Measurements from ENCODE around the gene GPR35. TPM values are rescaled to one million over a fixed set of nuclear protein-coding genes. Genes with fewer than 3 reads are reported as not detected.
A peak's percentile ranks its signal among the peaks of the same experiment; 100 is the strongest.

GPR35 gene, protein sequence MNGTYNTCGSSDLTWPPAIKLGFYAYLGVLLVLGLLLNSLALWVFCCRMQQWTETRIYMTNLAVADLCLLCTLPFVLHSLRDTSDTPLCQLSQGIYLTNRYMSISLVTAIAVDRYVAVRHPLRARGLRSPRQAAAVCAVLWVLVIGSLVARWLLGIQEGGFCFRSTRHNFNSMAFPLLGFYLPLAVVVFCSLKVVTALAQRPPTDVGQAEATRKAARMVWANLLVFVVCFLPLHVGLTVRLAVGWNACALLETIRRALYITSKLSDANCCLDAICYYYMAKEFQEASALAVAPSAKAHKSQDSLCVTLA
- polyA plus RNA-seq (ENCODE audit: insufficient read length in 10 of 10), result 1 to 10 TPM in 8 of 10 donors, under 1 TPM in 2; 0.52 to 3.0 (median 1.4) TPM
- long read RNA-seq, donor 1, partial matches to known transcripts, result 0 of 1 reads
- long read RNA-seq, donor 1, other reads (novel, unspliced or antisense), result 0 of 1 reads
- long read RNA-seq, donor 2, partial matches to known transcripts, result 0 of 3 reads
- long read RNA-seq, donor 2, other reads (novel, unspliced or antisense), result 0 of 3 reads
- long read RNA-seq, donor 3, result 0 reads
- long read RNA-seq, donor 4, result 0 reads
- long read RNA-seq, donor 5, partial matches to known transcripts, result 0 of 1 reads
- long read RNA-seq, donor 5, other reads (novel, unspliced or antisense), result 0 of 1 reads
- long read RNA-seq, donor 6, result 0 reads
- long read RNA-seq, donor 7, partial matches to known transcripts, result 0 of 2 reads
- long read RNA-seq, donor 7, other reads (novel, unspliced or antisense), result 0 of 2 reads
- long read RNA-seq, donor 8, result 0 reads
- long read RNA-seq, donor 9, result 0 reads

DNA sequence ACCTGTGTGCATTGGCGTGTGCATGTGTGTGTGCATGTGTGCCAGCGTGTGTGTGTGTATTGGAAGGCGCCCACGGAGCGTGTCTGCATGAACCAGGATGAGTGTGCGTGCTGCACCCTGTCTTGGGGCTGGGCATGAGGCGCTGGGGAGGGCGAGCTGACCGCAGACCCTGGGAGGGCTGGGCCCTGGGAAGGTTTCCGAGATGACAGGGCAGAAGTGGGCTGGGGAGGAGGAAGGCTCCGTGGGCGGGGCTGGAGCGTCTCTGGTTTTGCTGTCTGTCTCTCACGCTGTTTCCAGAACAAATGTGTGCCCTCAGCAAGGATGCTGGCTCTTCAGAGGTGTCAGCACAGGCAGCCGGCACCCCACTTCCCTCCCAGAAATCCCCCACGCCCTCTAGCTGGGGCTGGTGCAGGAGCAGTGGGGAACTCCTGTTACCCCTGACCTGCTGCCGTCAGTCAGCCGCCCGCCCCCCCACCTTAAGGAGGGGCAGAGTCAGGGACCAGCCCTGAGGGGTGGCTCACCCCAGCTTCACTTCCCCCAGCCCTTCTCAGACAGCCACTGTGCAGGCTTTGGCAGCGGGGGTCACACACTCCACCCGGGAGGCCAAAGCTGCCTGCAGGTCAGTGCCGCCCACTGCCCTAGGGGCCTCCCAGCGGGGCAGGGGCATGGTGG is at the start of gene GPR35:
Gene GPR35 (plus strand): TSS at position 531 of the 672 bp plus-strand sequence. CDS start 4,473 bp downstream, outside the sequence.
- DNase-seq, result peak in 1 of 3 donors; percentile 37

DNA sequence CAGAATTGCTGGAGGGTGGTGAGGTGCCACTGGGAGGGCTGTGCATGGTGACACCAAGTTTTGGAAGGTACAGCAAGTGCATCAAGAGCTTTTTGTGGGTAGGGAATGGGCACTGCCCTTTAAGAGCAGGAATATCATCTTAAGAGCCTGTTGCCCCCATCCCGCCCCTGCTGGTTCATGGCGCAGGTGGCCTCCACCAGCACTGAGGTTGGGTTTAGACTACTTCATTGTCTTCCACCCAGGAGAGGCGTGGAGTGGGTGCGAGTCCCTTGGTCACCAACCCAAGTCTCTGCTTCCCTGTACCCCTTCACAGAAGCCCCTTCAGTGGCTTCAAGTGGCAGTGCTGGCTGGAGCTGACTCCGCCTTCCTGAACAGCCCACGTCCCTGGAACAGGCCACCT is 49.2 kb upstream of the GPR35 start:
- no peak for DNase-seq

DNA sequence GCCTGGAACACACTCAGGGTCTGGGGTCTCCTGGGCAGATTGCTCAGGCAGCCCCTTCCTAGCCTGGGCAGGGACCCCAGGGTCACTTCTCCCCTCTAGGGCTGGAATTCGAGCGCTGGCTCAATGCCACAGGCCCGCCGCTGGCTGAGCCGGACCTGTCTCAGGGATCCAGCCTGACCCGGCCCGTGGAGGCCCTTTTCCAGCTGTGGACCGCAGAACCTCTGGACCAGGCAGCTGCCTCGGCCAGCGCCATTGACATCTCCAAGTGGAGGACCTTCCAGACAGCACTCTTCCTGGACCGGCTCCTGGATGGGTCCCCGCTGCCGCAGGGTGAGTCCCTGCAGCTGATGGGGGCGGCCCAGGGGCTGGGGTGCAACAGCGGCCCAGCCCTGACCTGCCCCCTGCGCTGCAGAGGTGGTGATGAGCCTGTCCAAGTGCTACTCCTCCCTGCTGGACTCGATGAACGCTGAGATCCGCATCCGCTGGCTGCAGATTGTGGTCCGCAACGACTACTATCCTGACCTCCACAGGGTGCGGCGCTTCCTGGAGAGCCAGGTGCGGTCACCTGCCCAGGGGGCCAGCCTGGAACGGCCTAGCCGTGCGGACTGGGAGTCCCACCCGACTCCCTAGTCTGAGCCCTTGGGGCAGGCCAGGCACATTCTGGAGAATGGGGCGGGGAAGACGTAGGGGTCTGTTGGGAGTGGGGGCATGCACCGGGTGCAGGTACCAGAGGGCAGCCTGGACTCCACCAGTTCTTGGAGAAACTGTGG is 48.7 kb upstream of the GPR35 start:
- DNase-seq, result no peak

DNA sequence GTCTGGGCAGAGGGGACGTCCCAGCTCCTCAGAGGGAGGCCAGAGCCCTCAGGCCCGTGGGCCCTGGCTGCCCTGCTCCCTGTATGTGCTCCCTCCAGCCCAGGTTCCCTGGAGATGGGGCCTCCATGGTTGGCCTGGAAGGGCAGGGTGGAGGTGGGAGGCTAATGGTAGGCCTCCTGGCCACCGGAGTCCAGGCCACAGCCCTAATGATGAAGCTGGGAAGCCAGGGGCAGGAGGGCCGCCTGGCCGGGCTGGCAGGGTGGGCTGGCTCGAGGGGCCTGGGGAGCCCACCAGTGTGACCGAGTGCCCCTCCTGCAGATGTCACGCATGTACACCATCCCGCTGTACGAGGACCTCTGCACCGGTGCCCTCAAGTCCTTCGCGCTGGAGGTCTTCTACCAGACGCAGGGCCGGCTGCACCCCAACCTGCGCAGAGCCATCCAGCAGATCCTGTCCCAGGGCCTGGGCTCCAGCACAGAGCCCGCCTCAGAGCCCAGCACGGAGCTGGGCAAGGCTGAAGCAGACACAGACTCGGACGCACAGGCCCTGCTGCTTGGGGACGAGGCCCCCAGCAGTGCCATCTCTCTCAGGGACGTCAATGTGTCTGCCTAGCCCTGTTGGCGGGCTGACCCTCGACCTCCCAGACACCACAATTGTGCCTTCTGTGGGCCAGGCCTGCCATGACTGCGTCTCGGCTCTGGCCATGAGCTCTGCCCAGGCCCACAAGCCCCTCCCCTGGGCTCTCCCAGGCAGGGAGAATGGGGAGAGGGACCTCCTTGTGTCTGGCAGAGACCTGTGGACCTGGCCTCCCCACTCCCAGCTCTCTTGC is 47.8 kb upstream of the GPR35 start:
- DNase-seq, result no peak

DNA sequence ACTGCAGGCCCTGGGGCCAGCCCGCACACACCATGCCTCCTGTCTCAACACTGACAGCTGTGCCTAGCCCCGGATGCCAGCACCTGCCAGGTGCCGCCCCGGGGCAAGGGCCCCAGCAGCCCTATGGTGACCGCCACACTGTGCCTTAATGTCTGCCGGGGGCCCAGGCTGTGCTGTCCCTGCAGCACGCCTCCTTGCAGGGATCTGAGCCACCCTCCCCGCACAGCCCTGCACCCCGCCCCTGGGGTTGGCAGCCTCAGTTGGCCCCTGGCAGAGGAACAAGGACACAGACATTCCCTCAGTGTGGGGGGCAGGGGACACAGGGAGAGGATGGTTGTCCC is 47.2 kb upstream of the GPR35 start:
- DNase-seq, result no peak

DNA sequence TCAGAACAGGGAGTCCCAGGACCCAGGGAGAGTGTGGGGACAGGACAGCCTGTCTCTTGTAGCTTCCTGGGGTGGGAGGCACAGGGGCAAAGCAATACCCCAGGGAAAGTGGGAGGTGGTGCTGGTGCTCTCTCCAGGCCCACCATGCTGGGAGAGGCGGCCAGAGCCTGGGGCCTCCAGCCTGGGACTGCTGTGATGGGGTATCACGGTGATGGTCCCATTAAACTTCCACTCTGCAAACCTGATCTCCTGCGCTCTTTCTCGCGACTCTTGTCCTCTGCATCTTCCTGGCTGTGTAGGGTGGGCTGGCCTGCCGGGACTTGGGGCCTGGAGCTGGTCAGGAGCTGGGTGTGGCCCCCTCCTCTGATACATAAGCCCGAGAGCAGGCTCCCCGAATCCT is 46.8 kb upstream of the GPR35 start:
- no peak for DNase-seq

DNA sequence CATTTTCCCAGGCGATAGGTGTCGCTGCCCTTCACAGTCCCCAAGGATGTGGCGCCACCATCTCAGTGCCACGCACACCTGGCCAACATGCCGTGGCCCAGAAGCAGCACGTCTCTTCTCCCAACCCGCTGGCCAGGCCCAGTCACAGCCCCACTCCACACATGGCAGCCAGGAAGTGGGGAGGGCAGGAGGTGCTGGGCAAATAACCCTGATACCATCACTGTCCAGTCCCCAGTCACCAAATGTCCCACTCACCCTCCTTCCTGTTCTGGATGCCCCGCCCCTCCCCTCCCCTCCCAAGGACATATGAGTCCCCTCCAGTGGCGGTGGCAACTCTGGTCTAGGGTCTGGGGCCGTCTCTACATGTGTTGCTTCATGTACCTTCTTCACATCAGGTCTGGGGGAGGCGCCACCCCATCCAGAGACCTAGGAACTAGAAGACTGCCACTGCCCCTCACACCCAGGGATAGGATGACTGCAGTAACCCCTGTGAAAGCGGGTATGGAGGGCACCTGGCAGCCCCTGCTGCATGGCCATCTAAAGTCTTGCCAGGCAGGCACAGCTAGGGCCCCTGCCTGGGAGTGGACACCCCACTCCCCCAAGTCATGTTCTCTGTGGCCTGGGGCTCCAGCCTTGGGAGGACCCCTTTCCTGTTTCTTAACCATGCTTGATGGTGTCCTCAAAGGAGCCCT is 46.1 kb upstream of the GPR35 start:
- DNase-seq, result no peak

DNA sequence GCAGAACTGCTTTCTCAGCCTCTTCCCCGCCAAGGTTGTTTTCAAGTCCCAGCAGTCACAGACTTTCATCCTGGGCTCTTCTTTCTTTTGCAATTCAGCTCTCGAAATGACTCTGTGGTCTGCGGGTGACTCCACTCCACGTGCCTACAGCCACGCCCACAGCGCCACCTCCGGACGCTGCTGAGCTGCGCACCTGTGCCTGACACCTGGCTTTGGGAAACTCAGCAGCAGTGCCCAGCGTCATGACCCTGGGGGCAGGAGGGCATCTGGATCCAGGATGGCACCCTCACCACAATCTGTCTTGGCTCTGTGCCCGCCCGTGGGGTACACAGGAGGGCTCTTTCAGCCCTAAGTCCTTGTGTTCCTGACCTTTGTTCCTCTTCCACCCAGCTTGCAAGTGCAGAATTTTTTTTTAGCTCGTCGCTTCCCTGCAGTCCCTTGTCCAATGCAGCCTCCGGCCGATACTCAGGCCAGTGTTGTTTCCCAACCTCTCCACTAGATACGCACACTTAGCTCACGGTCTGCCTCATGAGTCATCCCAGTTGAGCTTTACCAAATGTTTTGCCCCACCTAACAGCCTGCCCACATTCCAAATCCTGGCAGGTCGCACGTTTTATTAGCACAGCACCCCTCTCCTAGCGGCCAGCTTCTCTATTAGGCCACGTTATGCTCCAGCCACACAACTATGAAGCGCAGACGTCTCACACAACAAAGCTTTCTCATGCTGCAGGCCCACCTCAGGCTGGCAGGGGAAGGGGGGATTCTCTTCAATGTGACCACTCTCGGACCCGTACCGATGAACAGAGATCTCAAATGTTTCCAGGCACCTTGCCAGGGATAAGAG is 45.3 kb upstream of the GPR35 start:
- no peak for DNase-seq

DNA sequence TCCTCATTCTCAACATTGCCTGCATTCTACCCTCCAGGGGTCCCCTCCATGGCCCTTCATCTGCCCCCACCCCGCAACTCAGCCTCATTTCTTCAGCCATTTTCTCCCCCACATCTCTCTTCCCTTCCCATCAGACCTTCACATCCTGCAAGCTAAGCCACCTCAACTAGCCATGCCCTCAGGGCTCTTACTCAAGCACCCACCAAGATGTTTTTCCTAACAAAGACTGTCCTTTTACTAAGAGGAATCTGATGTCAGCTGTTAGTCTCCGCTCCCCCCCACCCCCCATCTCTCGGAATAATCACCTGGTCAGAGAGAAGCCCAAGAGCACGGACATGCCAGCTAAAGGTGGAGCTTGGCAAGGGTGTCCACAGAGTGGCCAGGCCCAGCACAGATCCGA is 43.5 kb upstream of the GPR35 start:
- DNase-seq, result no peak

DNA sequence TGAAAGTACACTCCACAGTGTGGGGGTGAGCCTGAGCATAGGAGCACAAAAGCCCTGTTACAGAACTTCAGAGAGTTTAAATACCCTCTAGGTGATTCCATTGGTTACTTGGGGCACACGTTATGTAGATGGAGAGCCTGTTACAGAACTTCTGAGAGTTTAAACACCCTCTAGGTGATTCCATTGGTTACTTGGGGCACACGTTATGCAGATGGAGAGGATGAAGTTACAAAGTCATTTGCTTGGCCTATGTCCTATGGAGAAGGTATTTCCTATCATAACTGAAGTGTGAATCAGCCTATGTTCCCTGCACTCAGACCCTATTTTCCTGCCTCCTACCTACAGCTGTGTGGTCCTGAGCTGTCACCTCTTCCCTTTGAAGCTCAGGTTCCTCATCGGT is 42.5 kb upstream of the GPR35 start:
- no peak for DNase-seq

DNA sequence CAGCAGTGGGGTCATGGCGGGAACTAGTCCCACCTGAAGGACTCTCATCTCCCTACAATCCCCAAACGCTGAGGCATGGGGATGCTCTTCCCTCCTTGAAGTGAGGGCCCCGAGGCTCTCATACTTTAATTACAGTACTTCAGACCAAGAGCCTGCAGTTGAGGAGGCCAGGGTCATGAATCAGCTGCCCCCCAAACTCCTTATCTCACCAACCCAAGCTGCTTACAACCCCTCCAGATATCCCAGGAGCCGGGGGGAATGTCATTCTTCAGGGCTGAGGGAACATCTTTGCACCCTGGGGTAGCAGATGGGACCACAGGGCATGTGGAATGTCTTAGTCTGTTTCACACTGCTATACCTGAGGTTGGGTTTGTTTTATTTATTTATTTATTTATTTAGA is 41.5 kb upstream of the GPR35 start:
- no peak for DNase-seq

DNA sequence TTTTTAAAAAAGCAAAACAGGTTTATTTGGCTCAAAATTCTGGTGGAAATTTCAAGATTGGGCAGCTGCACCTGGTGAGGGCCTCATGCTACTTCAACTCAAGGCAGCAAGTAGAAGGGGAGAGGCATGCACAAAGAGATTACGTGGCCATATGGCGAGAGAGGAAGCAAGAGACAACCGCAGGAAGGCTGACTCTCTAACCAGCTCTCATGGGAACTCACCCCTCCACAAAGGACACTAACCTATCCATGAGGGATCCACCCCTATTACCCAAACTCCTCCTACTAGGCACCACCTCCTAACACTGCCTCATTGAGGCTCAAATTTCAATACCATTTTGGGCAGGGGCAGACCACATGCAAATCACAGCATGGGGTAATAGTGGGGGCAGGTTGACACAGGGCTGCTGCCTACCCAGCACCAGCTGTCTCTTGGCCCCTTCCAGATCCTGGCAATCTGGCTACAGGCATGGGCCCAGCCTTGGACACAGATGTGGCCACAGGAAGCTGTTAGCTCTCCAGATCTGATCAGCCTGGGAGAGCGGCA is 40.7 kb upstream of the GPR35 start:
- no peak for DNase-seq

DNA sequence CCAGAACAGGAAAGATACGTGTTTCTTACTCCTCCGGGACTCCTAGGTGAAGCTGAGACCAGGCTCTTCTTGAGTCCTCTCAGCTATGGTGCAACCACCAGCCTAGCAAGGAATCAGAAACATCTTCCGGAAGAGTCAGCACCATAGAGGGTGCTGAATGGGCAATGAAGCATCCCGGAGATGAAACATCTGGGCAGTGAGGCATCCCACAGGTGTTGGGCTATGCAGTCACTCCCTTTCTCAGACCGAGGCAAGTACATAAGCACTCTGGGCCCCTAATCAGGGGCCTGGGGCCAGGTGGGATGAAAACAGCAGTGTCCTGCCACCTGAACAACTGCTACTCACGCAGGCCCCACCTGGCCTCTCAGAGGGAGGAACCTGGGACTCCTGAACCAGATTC is 40.2 kb upstream of the GPR35 start:
- no peak for DNase-seq

DNA sequence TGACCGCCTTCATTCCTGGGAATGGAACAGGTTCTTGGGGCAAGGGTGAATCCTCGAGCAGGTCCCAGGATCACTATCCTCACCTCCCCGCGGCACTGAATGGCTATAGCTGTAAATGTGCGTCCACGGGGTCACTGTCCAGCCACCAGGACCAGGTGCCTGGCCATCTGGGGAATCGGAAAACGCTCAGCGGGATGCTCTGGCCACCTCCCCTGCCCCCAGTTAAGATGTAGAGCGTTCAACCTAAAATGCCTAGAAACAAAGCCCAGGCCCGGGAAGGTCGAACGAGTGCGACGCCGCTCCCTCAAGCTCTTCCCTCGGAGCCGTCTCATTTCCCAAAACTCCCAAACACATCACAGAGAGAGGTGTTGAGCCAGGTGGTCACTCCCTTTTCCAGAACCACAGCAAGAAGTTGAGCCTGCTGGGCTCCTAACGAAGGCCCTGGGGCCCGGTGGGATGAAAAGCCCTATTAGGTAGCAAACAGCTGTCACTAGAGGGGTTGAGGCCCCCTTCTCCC is 39.5 kb upstream of the GPR35 start:
- DNase-seq, result no peak

DNA sequence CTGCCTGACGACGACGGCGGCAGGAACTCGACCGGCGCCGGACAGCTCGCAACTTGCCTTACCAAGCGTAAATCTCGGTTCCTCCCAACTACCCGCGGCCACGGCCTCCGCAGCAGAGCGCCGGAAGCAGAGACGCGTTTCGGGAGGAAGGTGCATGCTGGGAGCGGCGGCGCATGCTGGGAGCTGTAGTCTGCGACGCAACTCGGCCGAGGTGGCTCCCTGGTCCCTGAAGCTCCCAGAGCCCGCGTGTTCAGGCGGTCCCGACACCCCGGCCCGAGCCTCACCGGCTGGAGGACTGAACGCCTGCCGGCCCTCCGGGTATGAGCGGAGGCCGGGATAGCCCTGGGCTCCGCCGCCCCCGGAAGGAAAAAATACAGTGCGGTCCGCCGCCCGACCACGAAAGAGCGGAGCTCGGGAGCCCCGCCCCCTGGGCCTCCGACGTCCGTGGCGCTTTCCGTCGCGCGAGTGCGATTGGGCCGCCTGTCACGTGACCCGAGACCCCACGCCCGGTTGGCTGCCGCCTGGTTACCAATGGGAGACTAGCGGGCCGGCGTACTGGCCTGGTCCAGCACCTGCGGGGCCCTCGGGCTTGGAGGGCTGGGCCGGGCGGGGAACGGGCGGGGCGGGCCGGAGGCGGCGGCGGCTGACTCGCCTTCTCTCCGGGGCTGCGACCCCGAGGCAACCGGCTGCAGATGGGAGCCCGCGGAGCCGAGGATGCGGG is 38.9 kb upstream of the GPR35 start, which contains the start of gene CAPN10:
Gene CAPN10 (plus strand): TSS at position 537 of the 721 bp plus-strand sequence. CDS start 178 bp downstream, at position 715.
- peak; percentile 96 to 99 (median 98) for DNase-seq

DNA sequence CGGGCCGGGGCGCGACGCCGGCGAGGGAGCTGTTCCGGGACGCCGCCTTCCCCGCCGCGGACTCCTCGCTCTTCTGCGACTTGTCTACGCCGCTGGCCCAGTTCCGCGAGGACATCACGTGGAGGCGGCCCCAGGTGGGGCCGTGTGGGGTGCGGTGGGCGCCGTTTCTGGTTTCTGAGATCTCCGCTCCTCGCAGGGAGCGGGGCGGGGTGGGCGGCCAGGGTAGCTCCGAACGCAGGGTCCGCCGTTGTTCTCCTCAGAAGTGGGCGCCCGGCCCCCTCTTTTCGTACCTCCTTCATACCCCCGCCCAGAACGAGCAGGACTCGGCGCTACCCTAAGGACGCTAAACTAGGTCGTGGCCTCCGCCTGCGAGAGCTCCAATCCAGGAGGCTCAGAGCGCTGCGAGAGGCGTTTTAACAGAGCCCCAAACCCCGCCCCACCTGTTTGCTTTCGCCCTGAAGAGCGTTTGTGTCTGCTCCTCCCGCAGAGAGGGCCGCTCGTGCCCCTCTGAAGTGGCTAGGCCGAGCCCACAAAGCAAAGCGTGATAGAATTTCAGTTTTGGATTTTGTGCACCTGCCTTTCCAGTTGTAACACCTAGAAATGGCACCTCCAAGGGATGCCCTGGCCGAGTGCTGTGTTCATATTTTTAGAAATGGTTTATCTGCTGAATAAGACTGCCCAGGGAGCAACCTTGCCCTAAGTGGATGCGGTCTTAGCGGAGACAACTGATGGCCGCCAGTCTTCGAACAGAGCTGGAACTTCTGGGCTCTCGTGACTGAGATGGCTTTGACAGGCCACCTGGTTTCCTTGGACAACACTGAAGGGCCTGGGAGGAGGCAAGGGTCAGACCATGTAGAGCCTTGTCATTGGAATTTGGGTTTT is 38.1 kb upstream of the GPR35 start:
- no peak for DNase-seq
